Measurements from ENCODE around the gene NBEA.

DNA sequence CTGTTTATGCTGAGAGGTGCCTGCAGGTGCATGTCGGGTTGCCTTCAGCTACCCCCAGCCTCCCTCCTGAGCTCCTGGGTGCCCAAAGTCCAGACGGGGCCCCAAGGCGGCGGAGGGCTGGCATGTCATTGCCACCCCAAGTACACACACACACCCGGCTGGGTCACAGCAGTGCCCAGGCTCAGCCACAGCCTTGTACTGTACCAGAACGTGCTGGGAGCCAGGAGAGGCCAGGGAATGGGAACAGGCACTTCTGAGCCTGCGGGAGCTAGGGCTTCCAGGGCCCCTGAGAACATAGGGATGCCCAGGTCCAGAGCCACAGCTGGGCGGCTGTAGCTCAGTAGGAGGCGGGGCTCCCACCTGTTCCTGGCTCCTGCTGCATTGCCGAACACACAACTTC, 585.4 kb downstream of the NBEA start:
- TF ChIP-seq EZH2 (IDR thresholded peaks at IDR 0.05; ENCODE audit: low read length, unreplicated experiment) (no peak), EZH2phosphoT487 (IDR thresholded peaks at IDR 0.05; ENCODE audit: borderline replicate concordance, low read length) (no peak)
- TF ChIP-seq, protein P1, sequence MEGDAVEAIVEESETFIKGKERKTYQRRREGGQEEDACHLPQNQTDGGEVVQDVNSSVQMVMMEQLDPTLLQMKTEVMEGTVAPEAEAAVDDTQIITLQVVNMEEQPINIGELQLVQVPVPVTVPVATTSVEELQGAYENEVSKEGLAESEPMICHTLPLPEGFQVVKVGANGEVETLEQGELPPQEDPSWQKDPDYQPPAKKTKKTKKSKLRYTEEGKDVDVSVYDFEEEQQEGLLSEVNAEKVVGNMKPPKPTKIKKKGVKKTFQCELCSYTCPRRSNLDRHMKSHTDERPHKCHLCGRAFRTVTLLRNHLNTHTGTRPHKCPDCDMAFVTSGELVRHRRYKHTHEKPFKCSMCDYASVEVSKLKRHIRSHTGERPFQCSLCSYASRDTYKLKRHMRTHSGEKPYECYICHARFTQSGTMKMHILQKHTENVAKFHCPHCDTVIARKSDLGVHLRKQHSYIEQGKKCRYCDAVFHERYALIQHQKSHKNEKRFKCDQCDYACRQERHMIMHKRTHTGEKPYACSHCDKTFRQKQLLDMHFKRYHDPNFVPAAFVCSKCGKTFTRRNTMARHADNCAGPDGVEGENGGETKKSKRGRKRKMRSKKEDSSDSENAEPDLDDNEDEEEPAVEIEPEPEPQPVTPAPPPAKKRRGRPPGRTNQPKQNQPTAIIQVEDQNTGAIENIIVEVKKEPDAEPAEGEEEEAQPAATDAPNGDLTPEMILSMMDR (conservative IDR thresholded peaks at IDR 0.05; ENCODE audit: low read depth, low read length), result no peak
